Measurements from ENCODE around the gene POLR3A. TPM values are rescaled to one million over a fixed set of nuclear protein-coding genes. Genes with fewer than 3 reads are reported as not detected.

The POLR3A gene
- total and polyA plus RNA-seq, 2 of the 13 experiments (the other 11 are each of a cell fraction or from before 2014, with no cell fraction given) = 13.6 to 19.2 TPM

- TF ChIP-seq HINFP (CRISPR knock-in tag; IDR thresholded peaks at IDR 0.05; ENCODE audit: low read depth) (no peak), ZNF460 (CRISPR knock-in tag; IDR thresholded peaks at IDR 0.05; ENCODE audit: borderline replicate concordance) (peak; percentile 92), RFXAP (CRISPR knock-in tag; IDR thresholded peaks at IDR 0.05; ENCODE audit: borderline replicate concordance) (no peak), SNAI1 (CRISPR knock-in tag; IDR thresholded peaks at IDR 0.05; ENCODE audit: borderline replicate concordance) (0 out of 2 replicates have a peak, but pooled peaks have one; percentile 58), BCLAF1 (IDR thresholded peaks at IDR 0.05) (no peak), PAWR (CRISPR knock-in tag; IDR thresholded peaks at IDR 0.05; ENCODE audit: borderline replicate concordance) (no peak), ZNF543 (CRISPR knock-in tag; IDR thresholded peaks at IDR 0.05) (peak; percentile 89), ZNF776 (CRISPR knock-in tag; IDR thresholded peaks at IDR 0.05) (peak; percentile 41; the same call in 1 of the 2 replicates), NBN (conservative IDR thresholded peaks at IDR 0.05) (no peak), ZC3H4 (CRISPR knock-in tag; IDR thresholded peaks at IDR 0.05; ENCODE audit: borderline replicate concordance) (no peak), ZNF790 (CRISPR knock-in tag; IDR thresholded peaks at IDR 0.05; ENCODE audit: borderline replicate concordance) (no peak), KAT7 (CRISPR knock-in tag; IDR thresholded peaks at IDR 0.05; ENCODE audit: borderline replicate concordance) (0 out of 2 replicates have a peak, but pooled peaks have one; percentile 2), ZNF333 (CRISPR knock-in tag; IDR thresholded peaks at IDR 0.05; ENCODE audit: borderline replicate concordance) (peak; percentile 34; the same call in 1 of the 2 replicates), ZNF891 (CRISPR knock-in tag; IDR thresholded peaks at IDR 0.05) (no peak), ZFP36L1 (CRISPR knock-in tag; IDR thresholded peaks at IDR 0.05) (no peak), TBX3 (IDR thresholded peaks at IDR 0.05; ENCODE audit: borderline replicate concordance) (peak; percentile 77; the same call in 1 of the 2 replicates), ZNF616 (CRISPR knock-in tag; IDR thresholded peaks at IDR 0.05; ENCODE audit: low read depth) (no peak), ZFY (CRISPR knock-in tag; IDR thresholded peaks at IDR 0.05) (no peak), HBP1 (CRISPR knock-in tag; IDR thresholded peaks at IDR 0.05; ENCODE audit: low read depth) (no peak), ZNF816 (CRISPR knock-in tag; IDR thresholded peaks at IDR 0.05; ENCODE audit: borderline replicate concordance) (peak; percentile 12; the same call in 1 of the 2 replicates), NCOR1 (IDR thresholded peaks at IDR 0.05; ENCODE audit: borderline replicate concordance, low read length) (peak; percentile 91; the same call in 1 of the 2 replicates)
- TF ChIP-seq, protein P1, sequence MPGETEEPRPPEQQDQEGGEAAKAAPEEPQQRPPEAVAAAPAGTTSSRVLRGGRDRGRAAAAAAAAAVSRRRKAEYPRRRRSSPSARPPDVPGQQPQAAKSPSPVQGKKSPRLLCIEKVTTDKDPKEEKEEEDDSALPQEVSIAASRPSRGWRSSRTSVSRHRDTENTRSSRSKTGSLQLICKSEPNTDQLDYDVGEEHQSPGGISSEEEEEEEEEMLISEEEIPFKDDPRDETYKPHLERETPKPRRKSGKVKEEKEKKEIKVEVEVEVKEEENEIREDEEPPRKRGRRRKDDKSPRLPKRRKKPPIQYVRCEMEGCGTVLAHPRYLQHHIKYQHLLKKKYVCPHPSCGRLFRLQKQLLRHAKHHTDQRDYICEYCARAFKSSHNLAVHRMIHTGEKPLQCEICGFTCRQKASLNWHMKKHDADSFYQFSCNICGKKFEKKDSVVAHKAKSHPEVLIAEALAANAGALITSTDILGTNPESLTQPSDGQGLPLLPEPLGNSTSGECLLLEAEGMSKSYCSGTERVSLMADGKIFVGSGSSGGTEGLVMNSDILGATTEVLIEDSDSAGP (CRISPR knock-in tag; IDR thresholded peaks at IDR 0.05; ENCODE audit: borderline replicate concordance) = 0 out of 2 replicates have a peak, but pooled peaks have one; percentile 23
Measured at GRCh38 chr10:78028438-78029268, 662 bp downstream of the POLR3A start (continued).
